DOHH2 (cell line): ENCODE results near the gene ESRRA.

Experiments used
- H3F3A ChIP-seq: fragments of 200-600 bp; sonication (generic), shearing (Covaris generic); 2 replicates; pipeline ENCODE4 v1.6.0; 2016; ENCODE audit warnings: antibody characterized with exemption, mild to moderate bottlenecking; ENCODE audit not compliant: control insufficient read depth, insufficient read depth
- H3K27ac ChIP-seq: fragments of 200-600 bp; sonication (generic); 2 replicates; pipeline ENCODE4 v1.5.1; 2014; ENCODE audit warnings: low read depth, mild to moderate bottlenecking, low read length, moderate library complexity
- H3K27me3 ChIP-seq: fragments of 200-600 bp; sonication (generic); 2 replicates; pipeline ENCODE4 v1.6.1; 2014; ENCODE audit warnings: mild to moderate bottlenecking, low read length, mixed read lengths; ENCODE audit not compliant: control insufficient read depth
- H3K36me3 ChIP-seq: fragments of 200-600 bp; sonication (generic); 2 replicates; pipeline ENCODE4 v1.6.1; 2014; ENCODE audit warnings: mild to moderate bottlenecking, low read length, moderate library complexity, mixed read lengths; ENCODE audit not compliant: control insufficient read depth
- H3K4me1 ChIP-seq: fragments of 200-600 bp; sonication (generic); 2 replicates; pipeline ENCODE4 v1.6.1; 2014; ENCODE audit warnings: mild to moderate bottlenecking, low read length, mixed read lengths; ENCODE audit not compliant: control insufficient read depth
- H3K4me2 ChIP-seq: fragments of 200-600 bp; sonication (generic); 2 replicates; pipeline ENCODE4 v1.6.0; 2014; ENCODE audit warnings: mild to moderate bottlenecking, low read length, moderate library complexity
- H3K4me3 ChIP-seq: fragments of 200-600 bp; sonication (generic); 2 replicates; pipeline ENCODE4 v1.5.1; 2014; ENCODE audit warnings: mild to moderate bottlenecking, low read length, mixed read lengths
- H3K79me2 ChIP-seq: fragments of 200-600 bp; sonication (generic); 2 replicates; pipeline ENCODE4 v1.6.1; 2014; ENCODE audit warnings: mild to moderate bottlenecking, low read length, mixed read lengths; ENCODE audit not compliant: control insufficient read depth
- H3K9me2 ChIP-seq: fragments of 200-600 bp; sonication (generic); replicated peaks from 2 replicates; pipeline ENCODE4 v1.6.1; 2014; ENCODE audit warnings: mild to moderate bottlenecking, low read length, mixed read lengths; ENCODE audit not compliant: control insufficient read depth
- H3K9me3 ChIP-seq: fragments of 200-600 bp; sonication (generic); 2 replicates; pipeline ENCODE4 v1.6.1; 2014; ENCODE audit warnings: antibody characterized with exemption, low read length, mixed read lengths; ENCODE audit not compliant: control insufficient read depth, insufficient read depth
- H4K20me1 ChIP-seq: fragments of 200-600 bp; sonication (generic); 2 replicates; pipeline ENCODE4 v1.6.0; 2014; ENCODE audit warnings: low read depth, mild to moderate bottlenecking, antibody characterized with exemption, low read length, moderate library complexity; ENCODE audit not compliant: control insufficient read depth, insufficient read depth
- CTCF ChIP-seq: fragments of 200-600 bp; sonication (generic); IDR thresholded peaks from one replicate; pipeline ENCODE4 v1.5.1; 2014; ENCODE audit warnings: antibody characterized with exemption, mild to moderate bottlenecking, low read depth, low read length; ENCODE audit not compliant: poor library complexity, severe bottlenecking
- EZH2phosphoT487 ChIP-seq: fragments of 200-600 bp; sonication (generic); IDR thresholded peaks from 2 replicates; pipeline ENCODE4 v1.6.1; 2017; ENCODE audit warnings: borderline replicate concordance, mild to moderate bottlenecking, antibody characterized with exemption, low read length, moderate library complexity, mixed read lengths

Gene ESRRA

GRCh38 chr11:64298966-64299846 is 6.1 kb upstream of the ESRRA start:
- H3K27me3 ChIP-seq, result peaks cover 64% of the 10 kb centered on the region
- H4K20me1 ChIP-seq, result no peaks in the 10 kb centered on the region
- H3K4me3 ChIP-seq, result no peak overlapping the region
- no peaks in the 10 kb centered on the region; the same call in 1 of the 2 replicates for H3F3A ChIP-seq
- no peaks in the 10 kb centered on the region for H3K9me2 ChIP-seq
- H3K36me3 ChIP-seq, result no peaks in the 10 kb centered on the region
- peaks cover 26% of the 10 kb centered on the region for H3K4me1 ChIP-seq
- H3K4me2 ChIP-seq, result no peak overlapping the region
- no peaks in the 10 kb centered on the region for H3K9me3 ChIP-seq
- no peaks in the 10 kb centered on the region for H3K79me2 ChIP-seq
- TF ChIP-seq CTCF (no peak), EZH2phosphoT487 (no peak)
- no peak overlapping the region for H3K27ac ChIP-seq

- peak within 1 kb of the TSS; percentile 78 for H3K4me2 ChIP-seq
- H3K36me3 ChIP-seq, result peaks cover 4% of the 10 kb centered on the region; the same call in 1 of the 2 replicates
- no peak for TF ChIP-seq CTCF
- peak; percentile 89; the same call in 1 of the 2 replicates for TF ChIP-seq EZH2phosphoT487
- H3K4me3 ChIP-seq, result peak within 1 kb of the TSS; percentile 60
- H4K20me1 ChIP-seq, result no peaks in the 10 kb centered on the region
- no peaks in the 10 kb centered on the region; the same call in 1 of the 2 replicates for H3F3A ChIP-seq
- no peaks in the 10 kb centered on the region for H3K79me2 ChIP-seq
- no peaks in the 10 kb centered on the region for H3K9me2 ChIP-seq
- no peaks in the 10 kb centered on the region for H3K9me3 ChIP-seq
- peaks cover 27% of the 10 kb centered on the region for H3K4me1 ChIP-seq
- peaks cover 58% of the 10 kb centered on the region for H3K27me3 ChIP-seq
- no peak within 1 kb of the TSS for H3K27ac ChIP-seq
Observed at GRCh38 chr11:64299847-64300648, 5.3 kb upstream of the ESRRA start, which contains the start of gene CATSPERZ. CATSPERZ (plus strand) TSS chr11:64300358; CDS start chr11:64300411, 53 bp downstream.

- H3F3A ChIP-seq, result no peaks in the 10 kb centered on the region; the same call in 1 of the 2 replicates
- H3K27me3 ChIP-seq, result peaks cover 25% of the 10 kb centered on the region
- no peaks in the 10 kb centered on the region for H3K9me2 ChIP-seq
- H3K9me3 ChIP-seq, result no peaks in the 10 kb centered on the region
- H3K27ac ChIP-seq, result no peak overlapping the region
- H3K4me1 ChIP-seq, result peaks cover 41% of the 10 kb centered on the region
- peaks cover 27% of the 10 kb centered on the region for H3K79me2 ChIP-seq
- H4K20me1 ChIP-seq, result no peaks in the 10 kb centered on the region
- peak overlapping the region; percentile 89; the same call in 1 of the 2 replicates for H3K4me2 ChIP-seq
- H3K4me3 ChIP-seq, result peak overlapping the region; percentile 86; the same call in 1 of the 2 replicates
- H3K36me3 ChIP-seq, result peaks cover 26% of the 10 kb centered on the region
- TF ChIP-seq EZH2phosphoT487 (no peak), CTCF (no peak)
Observed at GRCh38 chr11:64303109-64304031, 2.0 kb upstream of the ESRRA start.
